Measurements from ENCODE around the gene ATAT1.

The ATAT1 gene

GRCh38 chr6:30684386-30685156 is 57.9 kb downstream of the ATAT1 start:
- H3K4me3 ChIP-seq (ENCODE audit: low read length): peak overlapping the region; percentile 66
- peak overlapping the region; percentile 99 for H3K27ac ChIP-seq (ENCODE audit: low read depth, low read length)
- H3K9ac ChIP-seq (ENCODE audit: low read length): peak overlapping the region; percentile 63
- H3K36me3 ChIP-seq (ENCODE audit: control insufficient read depth, insufficient read depth, low read length): peaks cover 7% of the 10 kb centered on the region
- H3K27me3 ChIP-seq (ENCODE audit: control insufficient read depth, insufficient read depth, low read length): no peaks in the 10 kb centered on the region
- H3K4me1 ChIP-seq (ENCODE audit: control insufficient read depth, insufficient read depth, low read length): peaks cover 47% of the 10 kb centered on the region

- Histone ChIP-seq H3K4me3 (ENCODE audit: low read length) (peak overlapping the region; percentile 66), H3K9ac (ENCODE audit: low read length) (peak overlapping the region; percentile 63), H3K27ac (ENCODE audit: low read depth, low read length) (peak overlapping the region; percentile 99), H3K36me3 (ENCODE audit: control insufficient read depth, insufficient read depth, low read length) (peaks cover 3% of the 10 kb centered on the region), H3K4me1 (ENCODE audit: control insufficient read depth, insufficient read depth, low read length) (peaks cover 47% of the 10 kb centered on the region), H3K27me3 (ENCODE audit: control insufficient read depth, insufficient read depth, low read length) (no peaks in the 10 kb centered on the region)
Measured at GRCh38 chr6:30685157-30686008, 58.7 kb downstream of the ATAT1 start.

GRCh38 chr6:30686009-30686907 is 59.6 kb downstream of the ATAT1 start, which contains the start of gene PPP1R18:
TSS of gene PPP1R18 (minus strand) at chr6:30686645. CDS start at chr6:30686018, 627 bp downstream.
- Histone ChIP-seq H3K27me3 (ENCODE audit: control insufficient read depth, insufficient read depth, low read length) (no peaks in the 10 kb centered on the region), H3K9ac (ENCODE audit: low read length) (peak within 1 kb of the TSS; percentile 89), H3K36me3 (ENCODE audit: control insufficient read depth, insufficient read depth, low read length) (no peaks in the 10 kb centered on the region), H3K4me3 (ENCODE audit: low read length) (peak within 1 kb of the TSS; percentile 66), H3K27ac (ENCODE audit: low read depth, low read length) (peak within 1 kb of the TSS; percentile 99), H3K4me1 (ENCODE audit: control insufficient read depth, insufficient read depth, low read length) (peaks cover 43% of the 10 kb centered on the region)

GRCh38 chr6:30686908-30687658 is 60.4 kb downstream of the ATAT1 start:
- H3K27me3 ChIP-seq (ENCODE audit: control insufficient read depth, insufficient read depth, low read length): no peaks in the 10 kb centered on the region
- H3K27ac ChIP-seq (ENCODE audit: low read depth, low read length): peak overlapping the region; percentile 99
- no peaks in the 10 kb centered on the region for H3K36me3 ChIP-seq (ENCODE audit: control insufficient read depth, insufficient read depth, low read length)

GRCh38 chr6:30687659-30688431 is 61.2 kb downstream of the ATAT1 start:
- H3K4me1 ChIP-seq (ENCODE audit: control insufficient read depth, insufficient read depth, low read length): peaks cover 39% of the 10 kb centered on the region
- no peaks in the 10 kb centered on the region for H3K27me3 ChIP-seq (ENCODE audit: control insufficient read depth, insufficient read depth, low read length)

More at GRCh38 chr6:30686908-30687658, 60.4 kb downstream of the ATAT1 start:
- Histone ChIP-seq H3K9ac (ENCODE audit: low read length) (peak overlapping the region; percentile 89), H3K4me1 (ENCODE audit: control insufficient read depth, insufficient read depth, low read length) (peaks cover 47% of the 10 kb centered on the region), H3K4me3 (ENCODE audit: low read length) (peak overlapping the region; percentile 66)

GRCh38 chr6:30688569-30688968 is 61.9 kb downstream of the ATAT1 start:
- Histone ChIP-seq H3K27ac (ENCODE audit: low read depth, low read length) (peak overlapping the region; percentile 99), H3K9ac (ENCODE audit: low read length) (no peak overlapping the region), H3K4me1 (ENCODE audit: control insufficient read depth, insufficient read depth, low read length) (peaks cover 33% of the 10 kb centered on the region)

More at GRCh38 chr6:30687659-30688431, 61.2 kb downstream of the ATAT1 start:
- Histone ChIP-seq H3K36me3 (ENCODE audit: control insufficient read depth, insufficient read depth, low read length) (no peaks in the 10 kb centered on the region), H3K4me3 (ENCODE audit: low read length) (peak overlapping the region; percentile 66), H3K9ac (ENCODE audit: low read length) (peak overlapping the region; percentile 45), H3K27ac (ENCODE audit: low read depth, low read length) (peak overlapping the region; percentile 99)

GRCh38 chr6:30689022-30689865 is 62.6 kb downstream of the ATAT1 start:
- peaks cover 33% of the 10 kb centered on the region for H3K4me1 ChIP-seq (ENCODE audit: control insufficient read depth, insufficient read depth, low read length)
- H3K4me3 ChIP-seq (ENCODE audit: low read length): no peak overlapping the region
- peak overlapping the region; percentile 99 for H3K27ac ChIP-seq (ENCODE audit: low read depth, low read length)
- no peaks in the 10 kb centered on the region for H3K27me3 ChIP-seq (ENCODE audit: control insufficient read depth, insufficient read depth, low read length)
- H3K9ac ChIP-seq (ENCODE audit: low read length): no peak overlapping the region
- H3K36me3 ChIP-seq (ENCODE audit: control insufficient read depth, insufficient read depth, low read length): no peaks in the 10 kb centered on the region

More at GRCh38 chr6:30688569-30688968, 61.9 kb downstream of the ATAT1 start:
- H3K27me3 ChIP-seq (ENCODE audit: control insufficient read depth, insufficient read depth, low read length): no peaks in the 10 kb centered on the region
- no peaks in the 10 kb centered on the region for H3K36me3 ChIP-seq (ENCODE audit: control insufficient read depth, insufficient read depth, low read length)
- no peak overlapping the region for H3K4me3 ChIP-seq (ENCODE audit: low read length)

GRCh38 chr6:30689985-30690384 is 63.3 kb downstream of the ATAT1 start:
- Histone ChIP-seq H3K27ac (ENCODE audit: low read depth, low read length) (peak overlapping the region; percentile 99), H3K4me1 (ENCODE audit: control insufficient read depth, insufficient read depth, low read length) (peaks cover 33% of the 10 kb centered on the region)

GRCh38 chr6:30690403-30691207 is 63.9 kb downstream of the ATAT1 start, which contains the start of gene NRM:
TSS of gene NRM (minus strand) at chr6:30690984. CDS start at chr6:30690974, 10 bp downstream.
- peak within 1 kb of the TSS; percentile 80 for H3K4me3 ChIP-seq (ENCODE audit: low read length)
- H3K9ac ChIP-seq (ENCODE audit: low read length): no peak within 1 kb of the TSS
- H3K36me3 ChIP-seq (ENCODE audit: control insufficient read depth, insufficient read depth, low read length): no peaks in the 10 kb centered on the region
- H3K4me1 ChIP-seq (ENCODE audit: control insufficient read depth, insufficient read depth, low read length): peaks cover 33% of the 10 kb centered on the region
- H3K27ac ChIP-seq (ENCODE audit: low read depth, low read length): peak within 1 kb of the TSS; percentile 99
- no peaks in the 10 kb centered on the region for H3K27me3 ChIP-seq (ENCODE audit: control insufficient read depth, insufficient read depth, low read length)

More at GRCh38 chr6:30689985-30690384, 63.3 kb downstream of the ATAT1 start:
- peak overlapping the region; percentile 80 for H3K4me3 ChIP-seq (ENCODE audit: low read length)
- H3K9ac ChIP-seq (ENCODE audit: low read length): no peak overlapping the region
- H3K27me3 ChIP-seq (ENCODE audit: control insufficient read depth, insufficient read depth, low read length): no peaks in the 10 kb centered on the region
- no peaks in the 10 kb centered on the region for H3K36me3 ChIP-seq (ENCODE audit: control insufficient read depth, insufficient read depth, low read length)
